22Rv1 (cell line): Measurements from ENCODE around the gene LEPR.

Experiments
- CTCF ChIP-seq: fragments of 450-650 bp; IDR thresholded peaks from 2 replicates; pipeline ENCODE4 v1.5.1; 2017; ENCODE audit warnings: mild to moderate bottlenecking
- ZFX ChIP-seq: fragments of 450-650 bp; IDR thresholded peaks from 2 replicates; pipeline ENCODE4 v1.6.1; 2017; ENCODE audit warnings: antibody characterized with exemption, borderline replicate concordance

GRCh38 chr1:65421351-65422025, 1.0 kb downstream of the LEPR start:
- no peak for TF ChIP-seq CTCF
- no peak for TF ChIP-seq ZFX
